UCSD-AML1 (cell line): ENCODE measurements around the gene CCL22.
"Not testable (repeated sequence)": the region's sequence is repeated elsewhere in the genome, so short reads cannot be mapped to it uniquely, and the experiment has no call there.

ENCODE experiments used
- DNase-seq: peaks from one replicate; lab custom pipeline; 2025; ENCODE audit not compliant: unreplicated experiment; lab: John Stamatoyannopoulos, UW

The CCL22 gene

DNA sequence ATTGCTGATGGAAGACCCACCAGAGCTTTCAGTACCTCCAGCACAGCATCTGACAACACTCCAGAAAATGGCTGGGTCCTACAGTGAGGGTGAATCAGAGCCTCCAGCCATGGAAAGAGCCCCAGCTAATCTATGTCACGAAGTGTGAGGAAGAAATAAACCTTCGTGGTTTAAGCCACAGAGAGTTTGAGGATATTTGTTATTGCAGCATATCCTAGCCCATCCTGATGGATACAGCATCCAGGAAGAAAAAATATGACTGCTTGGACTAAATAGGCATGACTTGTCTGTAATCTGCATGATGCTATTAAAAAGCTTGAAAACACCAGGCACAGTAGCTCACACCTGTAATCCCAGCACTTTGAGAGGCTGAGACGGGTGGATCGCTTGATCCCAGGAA, 32.7 kb downstream of the CCL22 start:
- no peak for DNase-seq

GRCh38 chr16:57391708-57392107, 33.1 kb downstream of the CCL22 start:
- no peak for DNase-seq

DNA sequence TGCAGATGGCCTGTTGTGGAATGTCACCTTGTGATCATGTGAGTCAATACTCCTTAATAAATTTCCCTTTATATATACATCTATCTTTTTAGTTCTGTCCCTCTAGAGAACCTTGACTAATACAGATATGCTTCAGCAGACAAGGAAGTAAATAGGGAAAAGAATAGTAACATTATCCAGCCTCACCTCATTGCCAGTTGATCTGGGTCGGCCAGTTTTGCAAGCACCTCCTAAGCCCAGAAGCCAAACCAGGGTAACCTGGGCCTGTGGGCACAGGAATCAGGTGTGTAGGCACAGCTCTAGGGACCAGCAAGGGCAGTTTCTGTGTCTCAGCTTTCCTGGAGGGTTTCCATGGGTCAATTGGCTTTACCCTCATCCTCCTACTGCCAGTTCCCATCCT, 34.1 kb downstream of the CCL22 start:
- no peak for DNase-seq

- DNase-seq = no peak
Observed at GRCh38 chr16:57394444-57394843, 35.9 kb downstream of the CCL22 start.

DNA sequence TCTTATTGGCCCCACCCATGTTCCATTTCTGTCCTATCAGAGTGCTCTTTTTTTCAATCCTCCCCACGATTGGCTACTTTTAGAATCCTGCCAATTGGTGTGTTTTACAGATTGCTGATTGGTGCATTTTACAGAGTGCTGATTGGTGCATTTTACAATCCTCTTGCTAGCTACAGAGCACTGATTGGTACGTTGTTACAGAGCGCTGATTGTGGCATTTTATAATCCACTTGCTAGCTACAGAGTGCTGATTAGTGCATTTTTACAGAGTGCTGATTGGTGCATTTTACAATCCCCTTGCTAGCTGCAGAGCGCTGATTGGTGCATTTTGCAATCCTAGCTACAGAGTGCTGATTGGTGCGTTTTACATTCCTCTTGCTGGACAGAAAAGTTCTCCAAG, 36.4 kb downstream of the CCL22 start:
- no peak for DNase-seq

- DNase-seq = no peak
Observed at GRCh38 chr16:57396786-57397185, 38.2 kb downstream of the CCL22 start.

GRCh38 chr16:57397493-57397892, 38.9 kb downstream of the CCL22 start:
- not testable (repeated sequence) for DNase-seq

GRCh38 chr16:57401943-57402640, 43.5 kb downstream of the CCL22 start:
- DNase-seq = no peak

GRCh38 chr16:57403965-57404817, 45.6 kb downstream of the CCL22 start, which contains the start of gene CCL17:
CCL17 (plus strand) TSS chr16:57404767; CDS start chr16:57413933, 9,166 bp downstream.
- no peak for DNase-seq

GRCh38 chr16:57405097-57405496, 46.5 kb downstream of the CCL22 start:
- DNase-seq = no peak

DNA sequence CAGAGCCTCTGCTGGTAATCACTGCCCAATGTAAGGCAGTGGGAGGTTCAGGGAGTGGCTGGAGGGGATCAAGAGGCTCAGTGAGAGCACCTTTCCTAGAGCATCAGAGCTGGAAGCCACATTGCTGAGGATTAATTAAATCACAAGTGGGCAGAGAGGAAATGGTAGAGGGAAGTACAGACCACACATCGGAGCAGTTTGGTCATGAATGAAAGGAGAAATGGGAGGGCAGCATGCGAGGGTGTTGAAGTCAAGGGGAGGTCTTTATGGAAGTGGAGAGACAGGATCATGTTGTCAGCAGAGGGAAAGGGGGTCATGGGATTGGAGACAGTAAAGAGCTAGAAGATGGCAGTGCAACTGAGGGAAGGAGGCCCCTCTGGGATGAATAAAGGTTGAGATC, 48.3 kb downstream of the CCL22 start:
- no peak for DNase-seq

GRCh38 chr16:57407521-57408353, 49.2 kb downstream of the CCL22 start:
- no peak for DNase-seq

DNA sequence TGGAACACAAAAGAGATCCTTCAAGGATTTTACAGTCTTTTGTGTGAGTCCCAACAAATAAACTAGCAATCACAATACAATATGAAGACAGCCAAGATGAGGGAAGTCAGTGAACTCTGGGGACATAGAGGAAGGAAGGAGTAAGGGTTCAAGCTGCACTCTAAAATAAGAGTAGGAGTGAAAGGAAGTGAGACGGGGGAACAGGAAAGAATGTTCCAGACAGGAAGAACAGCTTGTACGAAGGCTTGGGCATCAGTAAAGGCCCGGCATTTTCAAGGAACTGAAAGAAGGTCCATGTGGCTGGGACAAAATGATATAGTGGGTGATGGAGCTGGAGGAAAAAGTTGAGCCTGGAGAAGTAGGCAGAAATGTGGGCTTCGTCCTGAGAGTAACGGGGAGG, 50.5 kb downstream of the CCL22 start:
- DNase-seq = no peak

- DNase-seq = no peak
Observed at GRCh38 chr16:57409870-57410587, 51.4 kb downstream of the CCL22 start.

DNA sequence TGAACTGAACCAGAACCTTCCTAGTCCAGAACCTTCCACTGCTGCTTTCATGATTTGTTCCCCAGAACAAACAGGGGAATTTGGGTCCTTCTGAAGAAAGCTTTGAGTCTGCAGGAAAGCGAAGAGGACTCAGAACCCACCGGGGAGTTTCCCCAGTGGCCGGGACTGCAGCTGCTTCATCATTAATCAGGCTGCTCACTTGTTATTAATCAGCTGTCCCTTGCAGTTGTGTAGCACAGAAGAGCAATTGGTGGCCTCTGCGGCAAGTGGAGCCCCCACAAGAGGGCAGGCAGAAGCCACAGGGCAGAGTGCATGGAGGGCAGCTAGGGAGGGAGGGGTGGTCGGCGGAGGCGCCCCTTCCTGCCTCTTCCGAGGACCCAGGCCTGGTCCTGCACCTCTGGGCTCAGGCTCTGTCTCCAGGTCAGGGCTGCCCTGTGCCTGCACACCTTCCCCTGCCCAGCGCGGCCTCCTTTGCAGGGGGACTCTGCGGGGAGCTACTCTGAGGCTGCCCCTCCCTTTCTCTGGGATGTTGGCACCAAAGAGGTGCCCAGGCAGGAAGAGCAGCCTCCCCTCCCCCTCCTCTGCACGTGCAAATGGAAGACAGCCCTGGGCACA, 52.9 kb downstream of the CCL22 start:
- no peak for DNase-seq

DNA sequence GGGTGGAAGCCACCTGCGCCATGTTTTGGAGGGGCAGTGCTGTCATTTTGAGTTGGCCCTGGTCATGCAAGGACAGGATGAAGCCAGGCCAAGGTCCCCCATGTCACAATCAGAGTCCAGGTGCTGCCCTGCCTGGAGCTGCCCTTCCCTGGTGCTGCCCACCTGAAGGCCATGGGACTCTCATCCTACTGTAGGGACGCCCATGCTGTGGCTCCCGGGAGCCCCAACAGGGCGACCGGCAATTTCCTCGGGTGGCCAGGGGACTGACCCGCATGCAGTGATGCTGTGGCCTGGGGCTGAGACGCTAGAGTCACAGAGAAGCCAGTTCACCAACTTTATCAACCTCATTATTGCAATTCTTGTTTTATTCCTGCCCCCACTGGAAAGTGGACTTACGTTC, 54.0 kb downstream of the CCL22 start:
- DNase-seq = no peak

DNA sequence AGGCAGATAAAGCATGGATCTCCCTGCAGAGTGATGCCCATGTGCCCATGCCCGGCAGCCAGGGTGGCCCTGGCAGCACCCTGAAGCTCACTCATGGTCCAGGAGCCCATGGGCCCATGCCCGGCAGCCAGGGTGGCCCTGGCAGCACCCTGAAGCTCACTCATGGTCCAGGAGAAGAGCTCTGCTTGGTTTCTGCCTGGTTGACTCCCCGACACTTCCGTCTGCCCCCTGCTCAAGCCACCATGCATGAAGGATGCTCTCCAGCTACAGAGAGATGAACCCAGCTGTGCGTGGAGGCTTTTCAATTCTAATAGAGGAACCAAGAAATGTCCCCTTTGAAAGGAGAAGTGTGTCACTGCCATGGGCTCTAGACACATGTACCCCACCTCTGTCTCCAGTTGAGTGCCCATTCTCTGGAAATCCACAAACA, 54.7 kb downstream of the CCL22 start:
- DNase-seq = no peak

DNA sequence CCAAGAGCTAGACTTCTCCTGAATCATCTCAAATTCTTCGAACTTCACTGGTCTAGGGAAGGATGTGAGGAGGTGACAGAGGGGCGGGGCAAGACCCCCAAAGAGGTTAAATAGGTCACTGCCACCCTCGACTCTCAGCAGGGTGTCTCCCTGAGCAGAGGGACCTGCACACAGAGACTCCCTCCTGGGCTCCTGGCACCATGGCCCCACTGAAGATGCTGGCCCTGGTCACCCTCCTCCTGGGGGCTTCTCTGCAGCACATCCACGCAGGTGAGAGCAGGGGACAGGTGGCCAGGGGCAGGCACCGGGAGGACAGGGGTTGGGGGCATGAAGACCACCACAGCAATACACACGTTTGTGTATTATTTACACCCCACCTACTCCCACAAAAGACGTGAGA, 55.1 kb downstream of the CCL22 start:
- no peak for DNase-seq
